HEK293T (cell line): ENCODE results near the gene PNMA8B.
A peak's percentile ranks its signal among the peaks of the same experiment; 100 is the strongest.

ENCODE experiments used
- BHLHE40 ChIP-seq: fragments of 450-650 bp; IDR thresholded peaks from 2 replicates; pipeline ENCODE4 v1.6.1; 2016; ENCODE audit warnings: mild to moderate bottlenecking, moderate library complexity, borderline replicate concordance
- ELF4 ChIP-seq: fragments of 450-650 bp; IDR thresholded peaks from 2 replicates; pipeline ENCODE4 v1.6.1; 2017; ENCODE audit warnings: antibody characterized with exemption
- FOXK2 ChIP-seq: fragments of 450-650 bp; IDR thresholded peaks from 2 replicates; pipeline ENCODE4 v1.6.1; 2016; ENCODE audit warnings: mild to moderate bottlenecking
- FOXM1 ChIP-seq: fragments of 450-650 bp; IDR thresholded peaks from 2 replicates; pipeline ENCODE4 v1.6.1; 2017; ENCODE audit warnings: mild to moderate bottlenecking, borderline replicate concordance
- L3MBTL2 ChIP-seq: fragments of 450-650 bp; conservative IDR thresholded peaks from 2 replicates; pipeline ENCODE4 v1.6.1; 2016; ENCODE audit warnings: mild to moderate bottlenecking
- SP1 ChIP-seq: fragments of 450-650 bp; IDR thresholded peaks from 2 replicates; pipeline ENCODE4 v1.6.1; 2017
- TARDBP ChIP-seq: fragments of 450-650 bp; IDR thresholded peaks from 2 replicates; pipeline ENCODE4 v1.6.1; 2016
- ZNF384 ChIP-seq: fragments of 450-650 bp; IDR thresholded peaks from 2 replicates; pipeline ENCODE4 v1.6.1; 2016
- TF ChIP-seq, protein P1 (sequence below): fragments of 450-650 bp; IDR thresholded peaks from 2 replicates; pipeline ENCODE4 v1.6.1; 2016

GRCh38 chr19:46487802-46488445 is 7.7 kb downstream of the PNMA8B start:
- TF ChIP-seq FOXK2, result no peak
- TF ChIP-seq TARDBP, result no peak
- no peak for TF ChIP-seq L3MBTL2
- TF ChIP-seq, protein P1, sequence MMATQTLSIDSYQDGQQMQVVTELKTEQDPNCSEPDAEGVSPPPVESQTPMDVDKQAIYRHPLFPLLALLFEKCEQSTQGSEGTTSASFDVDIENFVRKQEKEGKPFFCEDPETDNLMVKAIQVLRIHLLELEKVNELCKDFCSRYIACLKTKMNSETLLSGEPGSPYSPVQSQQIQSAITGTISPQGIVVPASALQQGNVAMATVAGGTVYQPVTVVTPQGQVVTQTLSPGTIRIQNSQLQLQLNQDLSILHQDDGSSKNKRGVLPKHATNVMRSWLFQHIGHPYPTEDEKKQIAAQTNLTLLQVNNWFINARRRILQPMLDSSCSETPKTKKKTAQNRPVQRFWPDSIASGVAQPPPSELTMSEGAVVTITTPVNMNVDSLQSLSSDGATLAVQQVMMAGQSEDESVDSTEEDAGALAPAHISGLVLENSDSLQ, result no peak
- no peak for TF ChIP-seq SP1
- peak; percentile 22; the same call in 1 of the 2 replicates for TF ChIP-seq ZNF384
- no peak for TF ChIP-seq ELF4
- no peak for TF ChIP-seq BHLHE40
- TF ChIP-seq FOXM1, result no peak
